MM.1S (cell line): ENCODE measurements around the gene RCCD1.

ENCODE experiments used
- DNase-seq: peaks from one replicate; pipeline ENCODE4 v3.0.0-alpha.2; 2015
- H2AFZ ChIP-seq: fragments of 300-600 bp; sonication (generic); 2 replicates; pipeline ENCODE4 v1.6.0; 2016; ENCODE audit warnings: antibody characterized with exemption, low read length
- H3F3A ChIP-seq: fragments of 300-600 bp; sonication (generic); 2 replicates; pipeline ENCODE4 v1.6.1; 2016; ENCODE audit warnings: mild to moderate bottlenecking, antibody characterized with exemption, low read length, moderate library complexity, mixed read lengths; ENCODE audit not compliant: insufficient read depth
- H3K27ac ChIP-seq: fragments of 300-600 bp; sonication (generic); 2 replicates; pipeline ENCODE4 v1.5.1; 2016; ENCODE audit warnings: mild to moderate bottlenecking, low read length
- H3K27me3 ChIP-seq: fragments of 300-600 bp; sonication (generic); replicated peaks from 2 replicates; pipeline ENCODE4 v1.6.0; 2016; ENCODE audit warnings: low read length; ENCODE audit not compliant: insufficient read depth
- H3K36me3 ChIP-seq: fragments of 300-600 bp; sonication (generic); replicated peaks from 2 replicates; pipeline ENCODE4 v1.6.1; 2016; ENCODE audit warnings: mild to moderate bottlenecking, low read length, mixed read lengths; ENCODE audit not compliant: insufficient read depth
- H3K4me1 ChIP-seq: fragments of 300-600 bp; sonication (generic); 2 replicates; pipeline ENCODE4 v1.6.1; 2016; ENCODE audit warnings: low read length, mixed read lengths
- H3K4me2 ChIP-seq: fragments of 300-600 bp; sonication (generic); 2 replicates; pipeline ENCODE4 v1.6.0; 2016; ENCODE audit warnings: low read depth, low read length
- H3K4me3 ChIP-seq: fragments of 300-600 bp; sonication (generic); 2 replicates; pipeline ENCODE4 v1.5.1; 2016; ENCODE audit warnings: low read length, mixed read lengths
- H3K79me2 ChIP-seq: fragments of 300-600 bp; sonication (generic); 2 replicates; pipeline ENCODE4 v1.6.1; 2016; ENCODE audit warnings: mixed run types, low read length, mixed read lengths
- H3K9ac ChIP-seq: fragments of 300-600 bp; sonication (generic); 2 replicates; pipeline ENCODE4 v1.6.1; 2016; ENCODE audit warnings: low read length, mixed read lengths
- H3K9me2 ChIP-seq: fragments of 300-600 bp; sonication (generic); replicated peaks from 2 replicates; pipeline ENCODE4 v1.6.1; 2016; ENCODE audit warnings: mild to moderate bottlenecking, low read length, mixed read lengths; ENCODE audit not compliant: insufficient read depth
- H3K9me3 ChIP-seq: fragments of 300-600 bp; sonication (generic); replicated peaks from 2 replicates; pipeline ENCODE4 v1.6.1; 2016; ENCODE audit warnings: mild to moderate bottlenecking, low read length, mixed read lengths; ENCODE audit not compliant: insufficient read depth
- H4K20me1 ChIP-seq: fragments of 300-600 bp; sonication (generic); 2 replicates; pipeline ENCODE4 v1.6.1; 2016; ENCODE audit warnings: mild to moderate bottlenecking, low read length, moderate library complexity, mixed read lengths; ENCODE audit not compliant: insufficient read depth
- EZH2 ChIP-seq: fragments of 300-600 bp; sonication (generic); optimal IDR thresholded peaks from 2 replicates; pipeline ENCODE3; 2017; ENCODE audit warnings: low read depth, mild to moderate bottlenecking, antibody characterized with exemption, low read length, mixed read lengths
- EZH2phosphoT487 ChIP-seq: fragments of 300-600 bp; sonication (generic); IDR thresholded peaks from 2 replicates; pipeline ENCODE4 v1.6.1; 2018; ENCODE audit warnings: antibody characterized with exemption, low read length
- TF ChIP-seq, protein P1 (sequence below): fragments of 300-600 bp; sonication (generic); IDR thresholded peaks from 2 replicates; pipeline ENCODE4 v1.5.1; 2016; ENCODE audit warnings: antibody characterized with exemption, low read length, mixed read lengths

RCCD1 gene

DNA sequence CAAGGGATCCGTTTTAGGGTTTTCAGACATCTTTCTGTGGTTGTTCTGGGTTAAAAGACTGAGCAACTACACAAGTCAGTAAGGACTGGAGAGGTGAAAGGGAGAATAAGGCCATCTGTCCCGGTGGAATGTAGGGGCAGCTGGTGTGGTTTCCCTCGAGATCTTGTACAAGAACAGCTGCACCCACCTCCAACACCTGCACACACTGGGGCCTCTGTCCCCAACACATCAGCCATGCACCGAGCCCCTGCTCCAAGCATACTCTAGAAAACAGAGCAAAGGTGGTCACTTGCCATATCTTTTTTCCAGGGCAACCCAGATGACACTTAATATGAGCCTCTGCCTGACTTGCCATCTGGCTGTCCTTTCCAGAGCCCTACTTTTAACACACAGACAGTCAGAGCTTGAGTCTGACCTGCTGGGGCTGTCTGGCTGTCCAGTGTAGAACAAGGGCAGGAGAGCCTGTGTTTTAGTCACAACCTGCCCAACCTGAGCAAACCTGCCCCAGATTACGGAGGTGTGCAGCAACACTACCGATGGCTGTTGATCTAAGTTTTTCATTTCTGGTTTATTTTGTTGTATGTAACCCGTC is 39.4 kb upstream of the RCCD1 start:
- Histone ChIP-seq H3K9me3 (no peaks in the 10 kb centered on the region), H3K79me2 (no peaks in the 10 kb centered on the region), H3K9me2 (no peaks in the 10 kb centered on the region), H2AFZ (no peak overlapping the region), H3K27me3 (no peaks in the 10 kb centered on the region), H3K9ac (no peak overlapping the region), H3K4me2 (no peak overlapping the region), H3F3A (no peaks in the 10 kb centered on the region), H3K27ac (no peak overlapping the region), H4K20me1 (no peaks in the 10 kb centered on the region), H3K4me3 (no peak overlapping the region), H3K4me1 (no peaks in the 10 kb centered on the region), H3K36me3 (peaks cover 3% of the 10 kb centered on the region; the same call in 1 of the 2 replicates)
- no peak for DNase-seq
- TF ChIP-seq, protein P1, sequence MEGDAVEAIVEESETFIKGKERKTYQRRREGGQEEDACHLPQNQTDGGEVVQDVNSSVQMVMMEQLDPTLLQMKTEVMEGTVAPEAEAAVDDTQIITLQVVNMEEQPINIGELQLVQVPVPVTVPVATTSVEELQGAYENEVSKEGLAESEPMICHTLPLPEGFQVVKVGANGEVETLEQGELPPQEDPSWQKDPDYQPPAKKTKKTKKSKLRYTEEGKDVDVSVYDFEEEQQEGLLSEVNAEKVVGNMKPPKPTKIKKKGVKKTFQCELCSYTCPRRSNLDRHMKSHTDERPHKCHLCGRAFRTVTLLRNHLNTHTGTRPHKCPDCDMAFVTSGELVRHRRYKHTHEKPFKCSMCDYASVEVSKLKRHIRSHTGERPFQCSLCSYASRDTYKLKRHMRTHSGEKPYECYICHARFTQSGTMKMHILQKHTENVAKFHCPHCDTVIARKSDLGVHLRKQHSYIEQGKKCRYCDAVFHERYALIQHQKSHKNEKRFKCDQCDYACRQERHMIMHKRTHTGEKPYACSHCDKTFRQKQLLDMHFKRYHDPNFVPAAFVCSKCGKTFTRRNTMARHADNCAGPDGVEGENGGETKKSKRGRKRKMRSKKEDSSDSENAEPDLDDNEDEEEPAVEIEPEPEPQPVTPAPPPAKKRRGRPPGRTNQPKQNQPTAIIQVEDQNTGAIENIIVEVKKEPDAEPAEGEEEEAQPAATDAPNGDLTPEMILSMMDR: no peak
- TF ChIP-seq EZH2: no peak
- TF ChIP-seq EZH2phosphoT487: no peak

DNA sequence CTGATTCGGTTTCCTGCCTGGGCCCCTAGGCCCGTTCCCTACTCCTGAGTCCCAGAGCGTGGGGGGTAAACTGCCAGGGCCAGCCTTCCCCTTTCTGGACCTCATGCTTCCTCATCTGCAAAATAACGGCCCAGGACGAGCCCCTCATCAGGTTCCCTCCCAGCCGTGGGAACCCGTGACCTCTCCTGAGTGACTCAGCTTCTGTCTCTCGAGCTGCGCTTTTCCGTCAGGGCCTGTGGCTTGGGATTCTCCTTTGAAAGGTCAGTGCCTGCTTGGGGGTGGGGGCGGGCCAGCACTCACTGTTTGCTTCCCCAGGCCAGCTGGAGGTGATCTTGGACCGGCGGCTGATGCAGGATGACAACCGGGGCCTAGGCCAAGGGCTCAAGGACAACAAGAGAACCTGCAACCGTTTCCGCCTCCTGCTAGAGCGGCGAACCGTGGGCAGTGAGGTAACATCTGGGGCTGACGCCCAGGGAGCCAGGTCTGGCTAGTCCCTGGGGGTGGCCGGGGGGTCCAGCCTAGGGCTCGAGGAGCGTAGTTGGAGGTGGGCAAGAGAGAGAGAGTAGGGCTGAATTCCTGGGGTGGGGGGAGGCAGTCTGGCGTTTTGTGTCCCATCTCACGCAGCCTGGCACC is 38.8 kb upstream of the RCCD1 start:
- no peak for DNase-seq
- Histone ChIP-seq H3K4me3 (no peak overlapping the region), H3K9me2 (no peaks in the 10 kb centered on the region), H3K9ac (no peak overlapping the region), H3K79me2 (no peaks in the 10 kb centered on the region), H2AFZ (no peak overlapping the region), H3K9me3 (no peaks in the 10 kb centered on the region), H3K36me3 (peaks cover 3% of the 10 kb centered on the region; the same call in 1 of the 2 replicates), H3K4me1 (no peaks in the 10 kb centered on the region), H3F3A (no peaks in the 10 kb centered on the region), H3K27me3 (no peaks in the 10 kb centered on the region), H4K20me1 (no peaks in the 10 kb centered on the region), H3K27ac (no peak overlapping the region), H3K4me2 (no peak overlapping the region)
- no peak for TF ChIP-seq EZH2phosphoT487
- TF ChIP-seq EZH2: no peak
- TF ChIP-seq, protein P1: no peak

DNA sequence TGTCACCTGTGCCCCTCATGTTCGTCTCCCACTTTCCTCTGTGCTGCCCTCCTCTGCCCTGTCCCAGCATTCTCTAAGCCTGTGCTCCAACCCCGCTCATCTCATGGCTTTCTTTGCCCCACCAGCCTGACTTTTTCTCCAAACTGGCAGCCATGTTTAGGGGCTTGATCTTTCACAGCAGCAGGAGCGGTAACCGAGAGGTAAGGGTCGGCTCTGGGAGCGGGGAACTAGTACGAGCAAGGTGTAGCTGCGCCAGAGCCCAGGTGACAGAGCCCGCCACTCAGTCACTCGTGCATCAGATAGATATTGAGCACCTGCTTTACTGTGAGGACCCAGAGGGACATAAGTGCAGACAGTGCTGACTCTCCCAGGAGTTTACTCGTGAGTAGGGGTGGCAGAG is 38.2 kb upstream of the RCCD1 start:
- H3K27ac ChIP-seq: no peak overlapping the region
- H3K9me2 ChIP-seq: no peaks in the 10 kb centered on the region
- no peaks in the 10 kb centered on the region for H4K20me1 ChIP-seq
- TF ChIP-seq EZH2 (no peak), EZH2phosphoT487 (no peak)
- TF ChIP-seq, protein P1: no peak
- H3K27me3 ChIP-seq: no peaks in the 10 kb centered on the region
- no peak overlapping the region for H3K9ac ChIP-seq
- H3K4me1 ChIP-seq: no peaks in the 10 kb centered on the region
- peaks cover 3% of the 10 kb centered on the region; the same call in 1 of the 2 replicates for H3K36me3 ChIP-seq
- H2AFZ ChIP-seq: no peak overlapping the region
- H3K9me3 ChIP-seq: no peaks in the 10 kb centered on the region
- no peak overlapping the region for H3K4me2 ChIP-seq
- H3K79me2 ChIP-seq: no peaks in the 10 kb centered on the region
- H3F3A ChIP-seq: no peaks in the 10 kb centered on the region
- no peak overlapping the region for H3K4me3 ChIP-seq
- DNase-seq: no peak
